ENCODE measurements around the gene BAZ2B. TPM values are rescaled to one million over a fixed set of nuclear protein-coding genes. Genes with fewer than 3 reads are reported as not detected.

Gene BAZ2B
- total and polyA plus RNA-seq, 9 of the 15 experiments (the other 6 are each of a cell fraction or from before 2014, with no cell fraction given) = 7.5 to 38.6 (median 19.8) TPM

- no peak for TF ChIP-seq ARHGAP35 (IDR thresholded peaks at IDR 0.05; ENCODE audit: partially characterized antibody)
Measured at GRCh38 chr2:159658881-159659873, 42.8 kb upstream of the BAZ2B start (continued).

DNA sequence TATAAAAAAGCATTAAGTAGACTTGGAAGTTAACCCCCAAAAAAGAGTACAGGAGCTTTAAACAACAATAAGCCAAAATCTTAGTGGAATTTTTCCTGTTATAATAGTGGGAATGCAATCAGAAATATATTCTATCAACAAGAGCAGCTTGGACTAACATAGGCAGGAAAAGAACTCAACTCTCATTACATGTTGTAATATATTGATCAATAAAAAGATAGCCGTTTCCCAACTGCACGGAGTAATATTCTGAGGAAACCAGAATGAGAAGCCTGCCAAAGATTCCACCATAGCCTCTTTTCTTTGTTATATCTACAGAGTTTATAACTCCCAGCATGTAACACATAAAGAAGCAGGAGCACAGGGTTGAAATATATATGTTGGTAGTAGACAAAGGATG is 37.6 kb upstream of the BAZ2B start:
- in situ Hi-C loops (cut with MboI) (no loop called here), intact Hi-C loops (cut with micrococcal nuclease) (no loop called here)
- BruUV-seq (replicated peaks) = no TSS peak
- POLR2A ChIA-PET = no interaction called here
- 40% methylated on average over 2 of the region's 2 CpGs for WGBS (ENCODE audit: insufficient coverage, low coverage, missing lambda C conversion rate)
- ATAC-seq = no peak
- Histone ChIP-seq H3K4me1 (replicated peaks in 1 of 2; ENCODE audit: control insufficient read depth in 2 of 2, insufficient read depth in 2 of 2, low read length in 2 of 2) (no peaks in the 10 kb centered on the region; a peak in 1 of 5 replicates), H3K36me3 (ENCODE audit: control insufficient read depth, insufficient read depth, low read length) (no peaks in the 10 kb centered on the region), H3K9me3 (replicated peaks; ENCODE audit: control insufficient read depth, insufficient read depth, low read depth, low read length) (no peaks in the 10 kb centered on the region), H4K20me1 (replicated peaks; ENCODE audit: control insufficient read depth, insufficient read depth, low read length) (no peaks in the 10 kb centered on the region), H3K79me2 (ENCODE audit: control insufficient read depth, insufficient read depth, low read length) (no peaks in the 10 kb centered on the region), H3K27ac (ENCODE audit: extremely low read depth, low read depth, low read length) (no peak overlapping the region), H3K27me3 (ENCODE audit: control insufficient read depth in 2 of 2, insufficient read depth in 2 of 2, low read length in 2 of 2) (no peaks in the 10 kb centered on the region), H2AFZ (ENCODE audit: low read depth, low read length) (no peak overlapping the region), H3K4me2 (ENCODE audit: insufficient read depth, low read length) (no peak overlapping the region), H3K9me1 (ENCODE audit: control insufficient read depth, insufficient read depth, low read length) (no peaks in the 10 kb centered on the region), H3K9ac (ENCODE audit: insufficient read depth in 1 of 2, low read depth in 2 of 2, low read length in 2 of 2) (no peak overlapping the region), H3K4me3 (no peak overlapping the region)
- CTCF ChIA-PET (ENCODE audit: low intra/inter-chr PET ratio) = no interaction called here
- DNase-seq (ENCODE audit: extremely low read depth in 1 of 4, low spot score in 3 of 4) = no peak
- FAIRE-seq = no peak
- no peak for TF ChIP-seq ZNF408 (CRISPR knock-in tag; IDR thresholded peaks at IDR 0.05; ENCODE audit: low read depth)
- TF ChIP-seq NFXL1 (CRISPR knock-in tag; IDR thresholded peaks at IDR 0.05) = no peak
- TF ChIP-seq PRPF4 (IDR thresholded peaks at IDR 0.05; ENCODE audit: insufficient read depth, low read depth, low read length, poor library complexity, severe bottlenecking) = no peak
- TF ChIP-seq LCOR (CRISPR knock-in tag; IDR thresholded peaks at IDR 0.05) = no peak
- TF ChIP-seq GTF3C2 (IDR thresholded peaks at IDR 0.05; ENCODE audit: borderline replicate concordance, extremely low read depth, insufficient read length) = no peak
- TF ChIP-seq KLF10 (CRISPR knock-in tag; IDR thresholded peaks at IDR 0.05) = no peak
- TF ChIP-seq ZNF696 (CRISPR knock-in tag; conservative IDR thresholded peaks at IDR 0.05) = no peak
- TF ChIP-seq, protein P1, sequence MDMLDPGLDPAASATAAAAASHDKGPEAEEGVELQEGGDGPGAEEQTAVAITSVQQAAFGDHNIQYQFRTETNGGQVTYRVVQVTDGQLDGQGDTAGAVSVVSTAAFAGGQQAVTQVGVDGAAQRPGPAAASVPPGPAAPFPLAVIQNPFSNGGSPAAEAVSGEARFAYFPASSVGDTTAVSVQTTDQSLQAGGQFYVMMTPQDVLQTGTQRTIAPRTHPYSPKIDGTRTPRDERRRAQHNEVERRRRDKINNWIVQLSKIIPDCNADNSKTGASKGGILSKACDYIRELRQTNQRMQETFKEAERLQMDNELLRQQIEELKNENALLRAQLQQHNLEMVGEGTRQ (CRISPR knock-in tag; IDR thresholded peaks at IDR 0.05) = no peak
- no peak for TF ChIP-seq XRCC4 (IDR thresholded peaks at IDR 0.05; ENCODE audit: extremely low read depth, insufficient read depth, insufficient read length)
- no peak for TF ChIP-seq HCFC1 (IDR thresholded peaks at IDR 0.05; ENCODE audit: low read depth, low read length)
- no peak for TF ChIP-seq ZNF583 (CRISPR knock-in tag; IDR thresholded peaks at IDR 0.05)
- TF ChIP-seq ZKSCAN3 (CRISPR knock-in tag; IDR thresholded peaks at IDR 0.05) = no peak
- TF ChIP-seq MTA3 (IDR thresholded peaks at IDR 0.05; ENCODE audit: borderline replicate concordance) = no peak
- TF ChIP-seq ARID3A (IDR thresholded peaks at IDR 0.05; ENCODE audit: borderline replicate concordance, low read depth, low read length) = no peak
- no peak for TF ChIP-seq CBX1 (IDR thresholded peaks at IDR 0.05; ENCODE audit: low read depth)

Data from K562 (cell line).